Fibroblast of skin of abdomen (primary cell): ENCODE results near the gene SPINK13.
"Not testable (repeated sequence)": the region's sequence is repeated elsewhere in the genome, so short reads cannot be mapped to it uniquely, and the experiment has no call there.

Source experiments
- DNase-seq: peaks from one replicate; pipeline ENCODE4 v3.0.0-alpha.2; 2013

Gene SPINK13

GRCh38 chr5:148314187-148314586 is 45.6 kb downstream of the SPINK13 start:
- no peak for DNase-seq

- DNase-seq = no peak
Measured at GRCh38 chr5:148314731-148315130, 46.1 kb downstream of the SPINK13 start.

- DNase-seq = not testable (repeated sequence)
Measured at GRCh38 chr5:148320011-148320963, 51.7 kb downstream of the SPINK13 start.

GRCh38 chr5:148333262-148333849 is 64.8 kb downstream of the SPINK13 start:
- no peak for DNase-seq

- no peak for DNase-seq
Measured at GRCh38 chr5:148335259-148335658, 66.7 kb downstream of the SPINK13 start, which contains the start of gene SPINK9. SPINK9 (plus strand) TSS chr5:148335559; CDS start chr5:148335614, 55 bp downstream.
